HG03097 (cell line): ENCODE results near the gene MBD3L2.
"Not testable (repeated sequence)": the region's sequence is repeated elsewhere in the genome, so short reads cannot be mapped to it uniquely, and the experiment has no call there.

Experiments used
- ATAC-seq: cut with Tn5 transposase; IDR thresholded peaks from one replicate; pipeline ENCODE4 v1.9.1; 2021; ENCODE audit not compliant: unreplicated experiment, low FRiP score

Gene MBD3L2

GRCh38 chr19:7058576-7058975 lies 9.5 kb downstream of the MBD3L2 start, which contains the start of gene MBD3L3:
TSS of gene MBD3L3 (minus strand) at chr19:7058676. CDS start at chr19:7058605, 71 bp downstream.
- not testable (repeated sequence) for ATAC-seq

DNA sequence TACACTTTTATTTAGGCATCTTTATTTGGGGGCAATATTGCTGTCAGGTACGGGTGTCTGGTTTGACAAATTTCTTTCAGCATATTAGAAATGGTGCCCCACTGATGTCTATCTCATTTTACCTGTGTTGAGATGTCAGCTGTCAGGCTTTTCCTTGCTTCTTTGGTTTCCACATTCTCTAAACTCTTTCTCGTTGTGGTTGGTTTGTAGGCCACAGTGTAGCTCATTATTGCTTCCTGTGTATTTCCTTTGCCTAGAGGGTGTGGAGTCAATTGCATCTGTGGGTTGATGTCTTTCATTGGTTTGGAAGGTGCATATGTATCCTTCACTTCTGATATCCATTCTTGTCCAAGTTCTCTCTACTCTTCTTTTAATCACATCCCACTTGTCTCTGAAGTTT lies 10.9 kb downstream of the MBD3L2 start:
- ATAC-seq = not testable (repeated sequence)

DNA sequence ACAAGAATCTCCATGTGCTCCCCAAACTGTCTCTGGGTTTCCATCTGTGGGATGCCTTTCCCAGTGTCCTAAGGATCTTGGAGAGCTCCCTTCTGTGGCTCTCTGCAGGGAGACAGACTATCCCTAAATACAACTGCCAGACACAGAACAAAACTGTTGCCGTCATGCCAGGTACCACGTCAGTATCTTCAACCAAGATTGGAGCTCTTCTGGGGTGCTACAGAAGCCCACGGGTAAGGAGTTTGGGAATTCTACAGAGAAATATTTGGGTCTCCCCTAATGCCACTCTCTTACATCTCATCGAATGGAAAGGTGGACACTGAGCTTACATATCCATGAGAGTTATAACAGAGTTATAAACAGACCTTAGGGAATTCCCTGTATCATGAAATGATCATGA lies 14.2 kb downstream of the MBD3L2 start:
- no peak for ATAC-seq

DNA sequence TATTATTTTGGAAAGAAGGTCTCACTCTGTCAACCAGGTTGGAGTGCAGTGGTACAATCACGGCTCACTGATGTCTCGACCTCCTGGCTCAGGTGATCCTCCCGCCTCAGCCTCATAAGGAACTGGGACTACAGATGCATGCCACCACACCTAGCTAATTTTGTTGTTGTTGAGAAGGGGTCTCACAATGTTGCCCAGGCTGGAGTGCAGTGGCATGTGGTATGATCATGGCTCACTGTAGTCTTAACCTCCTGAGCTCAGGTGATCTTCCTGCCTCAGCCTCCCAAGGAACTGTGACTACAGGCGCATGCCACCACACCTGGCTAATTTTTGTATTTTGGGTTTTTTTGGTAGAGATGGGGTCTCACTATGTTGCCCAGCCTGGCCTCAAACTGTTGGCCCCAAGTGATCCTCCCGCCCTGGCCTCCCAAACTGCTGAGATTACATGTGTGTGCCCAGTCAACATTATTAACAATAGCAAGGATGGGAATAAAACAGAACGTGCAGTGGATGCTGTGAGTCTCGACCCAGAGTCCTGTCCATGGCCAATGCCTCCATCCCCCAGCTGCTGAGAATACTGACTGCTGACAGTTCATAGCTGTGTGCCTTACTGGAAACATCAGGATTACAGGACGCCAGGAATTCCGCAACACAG lies 14.8 kb downstream of the MBD3L2 start:
- no peak for ATAC-seq

DNA sequence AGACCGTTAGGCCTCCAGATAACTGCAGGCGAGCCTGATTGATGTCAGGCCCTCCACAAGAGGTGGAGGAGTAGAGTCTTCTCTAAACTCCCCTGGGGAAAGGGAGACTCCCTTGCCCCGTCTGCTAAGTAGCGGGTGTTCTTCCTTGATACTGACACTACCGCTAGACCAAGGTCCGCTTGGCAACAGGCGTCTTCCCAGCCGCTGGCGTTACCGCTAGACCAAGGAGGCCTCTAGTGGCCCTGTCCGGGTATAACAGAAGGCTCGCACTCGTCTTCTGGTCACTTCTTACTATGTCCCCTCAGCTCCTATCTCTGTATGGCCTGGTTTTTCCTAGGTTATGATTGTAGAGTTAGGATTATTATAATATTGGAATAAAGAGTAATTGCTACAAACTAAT lies 18.0 kb downstream of the MBD3L2 start:
- not testable (repeated sequence) for ATAC-seq

DNA sequence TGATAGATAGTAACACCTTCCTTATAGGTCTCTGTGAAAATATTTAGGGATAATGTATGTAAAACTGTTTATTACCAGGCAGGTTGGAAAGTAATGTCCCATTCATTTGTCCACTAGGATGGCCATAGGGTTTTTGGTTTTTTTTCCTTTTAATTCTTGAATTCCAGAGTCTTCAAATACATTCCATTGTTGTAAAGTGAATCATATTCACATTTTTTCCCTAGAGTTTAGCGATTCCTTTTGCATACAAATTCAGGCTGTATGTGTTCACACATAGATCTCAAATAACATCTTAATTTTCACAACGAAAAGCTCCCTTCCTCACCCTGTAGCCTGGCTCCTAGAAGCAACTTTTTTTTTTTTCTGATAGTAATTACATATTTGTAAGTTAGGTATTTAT lies 18.6 kb downstream of the MBD3L2 start:
- no peak for ATAC-seq

DNA sequence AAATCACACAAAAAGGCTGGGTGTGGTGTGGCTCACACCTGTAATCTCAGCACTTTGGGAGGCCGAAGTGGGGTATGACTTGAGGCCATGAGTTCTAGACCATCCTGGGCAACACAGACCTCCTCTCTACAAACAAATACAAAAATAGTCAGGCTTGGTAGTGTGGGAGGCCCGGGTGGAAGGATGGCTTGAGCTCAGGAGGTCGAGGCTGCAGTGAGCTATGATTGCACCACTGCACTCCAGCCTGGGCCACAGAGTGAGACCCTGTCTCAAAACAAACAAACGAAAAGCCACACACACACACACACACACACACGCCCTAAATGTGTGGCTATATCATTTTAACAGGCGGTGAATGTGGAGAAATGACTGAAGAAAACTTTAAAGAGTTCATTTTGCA lies 19.5 kb downstream of the MBD3L2 start:
- no peak for ATAC-seq

DNA sequence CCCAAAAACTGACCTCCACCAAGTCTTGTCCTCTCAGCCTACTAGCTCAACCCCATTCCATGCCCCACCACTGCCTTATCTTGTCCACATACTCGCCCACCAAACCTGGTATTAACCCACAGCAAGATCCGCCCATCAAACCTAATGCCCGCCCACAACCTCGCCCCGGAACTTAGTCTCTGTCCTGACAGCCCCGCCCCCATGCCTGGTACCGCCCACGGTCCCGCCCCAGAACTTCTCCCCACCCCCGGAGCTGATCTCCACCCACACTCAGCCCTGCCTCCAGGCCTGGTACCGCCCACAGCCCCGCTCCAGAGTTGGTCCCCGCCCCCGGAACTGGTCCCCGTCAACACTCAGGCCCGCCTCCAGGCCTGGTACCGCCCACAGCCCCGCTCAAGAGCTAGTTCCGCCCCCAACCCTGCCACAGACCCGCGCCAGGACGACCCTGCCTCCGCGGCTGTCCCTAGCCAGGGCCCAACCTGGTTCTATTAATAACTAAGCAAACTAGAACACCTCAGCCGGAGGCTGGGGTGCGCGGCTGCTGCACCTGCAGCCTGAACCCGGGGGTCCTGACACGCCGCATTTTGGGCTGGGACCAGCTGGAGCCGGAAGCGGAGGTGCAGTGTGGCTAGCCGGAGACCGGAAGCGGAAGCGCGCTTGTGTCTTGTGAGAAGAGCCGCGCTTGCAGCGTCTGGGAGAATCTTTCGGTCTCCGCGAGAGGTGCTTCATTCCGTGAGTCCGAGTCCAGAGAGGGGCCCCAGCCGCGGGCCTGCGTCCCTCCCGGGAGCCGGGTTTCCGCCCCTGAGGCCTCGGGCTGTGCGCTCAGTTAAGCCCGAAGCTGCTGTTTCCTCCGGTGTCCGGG lies 20.2 kb downstream of the MBD3L2 start, which contains the start of gene ZNF557:
ZNF557 (plus strand) TSS at position 662 of the 862 bp plus-strand sequence. CDS start 5,372 bp downstream, outside the sequence.
- peak; percentile 91 for ATAC-seq

GRCh38 chr19:7069904-7070226 lies 20.7 kb downstream of the MBD3L2 start:
- peak; percentile 33 for ATAC-seq

GRCh38 chr19:7072541-7072940 lies 23.4 kb downstream of the MBD3L2 start:
- no peak for ATAC-seq

DNA sequence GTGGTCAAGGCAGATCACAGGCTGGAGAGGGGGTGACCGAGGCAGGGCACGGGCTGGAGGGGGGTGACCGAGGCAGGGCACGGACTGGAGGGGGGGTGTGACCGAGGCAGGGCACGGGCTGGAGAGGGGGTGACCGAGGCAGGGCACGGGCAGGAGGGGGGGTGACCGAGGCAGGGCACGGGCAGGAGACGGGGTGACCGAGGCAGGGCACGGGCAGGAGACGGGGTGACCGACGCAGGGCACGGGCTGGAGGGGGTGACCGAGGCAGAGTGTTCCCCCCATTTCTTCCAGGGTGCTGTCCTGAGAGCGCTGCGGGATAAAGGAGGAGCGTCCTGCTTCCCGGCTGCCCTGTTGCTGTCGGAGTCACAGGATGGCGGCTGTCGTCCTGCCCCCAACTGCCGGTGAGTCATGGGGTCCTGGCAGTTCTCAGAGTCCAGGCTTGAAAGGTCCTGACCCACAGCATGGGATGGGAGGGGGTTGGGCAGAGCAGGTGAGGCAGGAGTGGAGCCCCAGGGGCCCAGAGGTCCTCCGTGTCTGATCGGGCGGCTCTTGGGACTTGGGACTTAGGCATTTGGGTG lies 25.7 kb downstream of the MBD3L2 start:
- no peak for ATAC-seq

DNA sequence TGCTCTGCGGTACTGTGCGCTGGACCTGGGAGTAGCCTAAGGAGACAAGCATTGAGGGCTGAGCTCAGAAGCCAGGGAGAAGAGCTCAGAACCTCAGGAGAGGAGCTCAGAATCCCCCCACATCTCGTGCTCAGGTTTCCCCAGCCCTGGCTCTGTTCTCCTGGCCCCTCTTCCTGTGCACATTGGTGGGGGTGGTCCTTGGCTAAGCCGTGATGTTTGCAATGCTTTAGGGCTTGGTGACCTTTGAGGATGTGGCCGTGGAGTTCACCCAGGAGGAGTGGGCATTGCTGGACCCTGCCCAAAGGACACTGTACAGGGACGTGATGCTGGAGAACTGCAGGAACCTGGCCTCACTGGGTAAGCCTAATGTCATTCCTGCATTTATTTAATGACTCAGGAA lies 27.0 kb downstream of the MBD3L2 start:
- no peak for ATAC-seq

DNA sequence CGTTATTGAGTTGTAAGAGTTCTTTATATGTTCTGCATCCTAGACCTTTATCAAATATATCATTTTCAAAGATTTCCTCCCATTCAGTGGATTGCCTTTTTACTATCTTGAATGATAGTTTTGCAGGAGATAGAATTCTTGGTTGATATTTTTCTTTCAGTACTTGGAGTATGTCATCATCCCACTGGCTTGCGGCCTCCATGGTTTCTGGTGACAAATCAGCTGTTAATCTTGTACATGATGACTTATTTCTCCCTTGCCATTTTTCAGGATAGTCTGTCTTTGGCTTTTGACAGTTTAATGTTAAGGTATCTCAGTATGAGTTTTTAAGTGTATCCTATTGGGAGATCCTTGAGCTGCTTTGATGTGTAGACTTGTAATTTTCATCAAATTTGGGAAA lies 28.9 kb downstream of the MBD3L2 start:
- ATAC-seq = no peak

DNA sequence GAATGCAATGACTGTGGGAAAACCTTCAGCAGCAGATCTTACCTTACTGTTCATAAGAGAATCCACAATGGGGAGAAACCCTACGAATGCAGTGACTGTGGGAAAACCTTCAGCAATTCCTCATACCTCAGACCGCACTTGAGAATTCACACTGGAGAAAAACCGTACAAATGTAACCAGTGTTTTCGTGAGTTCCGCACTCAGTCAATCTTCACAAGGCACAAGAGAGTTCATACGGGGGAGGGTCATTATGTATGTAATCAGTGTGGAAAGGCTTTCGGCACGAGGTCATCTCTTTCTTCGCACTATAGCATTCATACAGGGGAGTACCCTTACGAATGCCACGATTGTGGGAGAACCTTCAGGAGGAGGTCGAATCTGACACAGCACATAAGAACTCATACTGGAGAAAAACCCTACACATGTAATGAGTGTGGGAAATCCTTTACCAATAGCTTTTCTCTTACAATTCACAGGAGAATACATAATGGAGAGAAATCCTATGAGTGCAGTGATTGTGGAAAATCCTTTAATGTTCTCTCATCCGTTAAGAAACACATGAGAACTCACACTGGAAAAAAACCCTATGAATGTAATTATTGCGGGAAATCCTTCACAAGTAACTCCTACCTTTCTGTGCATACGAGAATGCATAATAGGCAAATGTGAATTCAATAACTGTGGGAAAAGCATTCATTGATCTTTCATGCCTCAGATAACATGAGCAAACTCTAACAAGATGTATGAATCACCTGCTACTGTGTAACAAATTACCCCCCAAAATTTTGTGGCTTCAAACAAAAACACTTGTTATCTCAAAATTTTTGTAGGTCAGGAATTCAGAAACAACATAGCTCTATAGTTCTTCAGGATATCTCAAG lies 34.2 kb downstream of the MBD3L2 start:
- no peak for ATAC-seq

- no peak for ATAC-seq
Measured at GRCh38 chr19:7088999-7089398, 39.9 kb downstream of the MBD3L2 start.

DNA sequence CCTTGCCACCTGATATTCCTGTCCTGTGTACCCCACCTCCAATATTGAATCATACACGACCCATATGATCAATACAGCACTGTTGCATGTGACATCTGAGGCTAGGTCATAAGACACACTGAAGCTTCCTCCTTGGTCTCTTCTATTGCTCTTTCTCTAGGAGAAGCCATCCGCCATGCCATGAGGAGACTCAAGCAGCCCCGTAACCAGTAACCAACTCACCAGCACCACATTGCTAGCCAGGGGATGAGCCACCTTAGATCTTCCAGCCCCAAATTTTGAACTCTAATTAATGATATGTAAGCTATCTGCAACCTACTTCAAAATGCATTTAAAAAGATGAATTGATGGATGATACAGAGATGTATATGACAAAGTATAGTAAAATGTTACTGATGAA lies 49.0 kb downstream of the MBD3L2 start:
- no peak for ATAC-seq

DNA sequence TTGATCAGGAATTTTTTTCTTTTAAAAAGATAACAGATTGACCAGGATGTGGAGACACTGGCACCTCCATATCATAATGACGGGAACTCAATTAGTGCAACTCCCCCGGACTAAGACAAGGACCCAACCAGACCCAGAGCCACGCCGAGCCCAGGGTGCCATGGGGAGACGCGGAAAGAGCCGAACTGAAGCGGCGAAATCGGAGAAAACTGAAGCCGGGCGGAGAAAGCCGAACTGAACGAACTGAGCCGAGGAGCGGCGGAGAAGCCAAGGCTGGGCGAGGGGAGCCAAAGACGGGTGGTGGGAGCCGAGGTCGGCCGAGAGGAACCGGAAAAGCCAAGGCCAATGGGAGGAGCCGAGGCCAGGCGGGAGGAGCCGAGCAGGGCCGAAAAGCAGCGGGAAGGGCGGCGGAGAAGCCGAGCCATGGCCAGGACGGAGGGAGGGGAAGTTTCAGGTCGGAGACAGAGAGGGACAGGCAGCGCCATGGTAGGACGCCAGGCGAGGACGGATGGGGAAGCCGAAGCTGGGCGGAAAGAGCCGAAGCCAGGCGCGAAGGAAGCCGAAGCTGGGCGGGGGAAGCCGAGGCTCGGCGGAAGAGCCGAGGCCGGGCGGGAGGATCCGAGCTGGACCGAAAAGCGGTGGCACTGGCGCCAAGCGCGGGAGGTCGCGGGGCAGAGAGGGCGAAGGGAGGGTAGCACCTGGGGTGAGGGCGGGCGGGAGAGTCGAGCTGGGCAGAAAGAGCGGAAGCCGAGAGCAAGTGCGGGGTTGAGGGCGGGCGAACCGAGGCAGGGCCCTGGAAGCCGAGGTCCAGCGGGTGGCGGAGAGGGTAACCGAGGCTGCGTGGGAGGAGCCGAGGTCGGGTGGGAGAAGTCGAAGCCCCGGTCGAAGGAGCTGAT lies 49.8 kb downstream of the MBD3L2 start:
- ATAC-seq = peak; percentile 84

- no peak for ATAC-seq
Measured at GRCh38 chr19:7099597-7099921, 50.4 kb downstream of the MBD3L2 start.
